ENCODE data around the gene DAZ4. TPM values are rescaled to one million over a fixed set of nuclear protein-coding genes. Genes with fewer than 3 reads are reported as not detected.
"Not testable (repeated sequence)": the region's sequence is repeated elsewhere in the genome, so short reads cannot be mapped to it uniquely, and the experiment has no call there.

Gene DAZ4
- not detected for total RNA-seq

- H3K36me3 ChIP-seq; H3K27ac ChIP-seq; H3K4me3 ChIP-seq; DNase-seq (ENCODE audit: low spot score in 2 of 2); H3K4me1 ChIP-seq; intact Hi-C loops (cut with DNase I; ENCODE audit: low total_unique reads); H3K9me3 ChIP-seq; H3K27me3 ChIP-seq: not testable (repeated sequence)
Observed at GRCh38 chrY:24833619-24834018, at the start of gene DAZ4. DAZ4 (plus strand) TSS chrY:24833919; CDS start chrY:24834127, 208 bp downstream.

GRCh38 chrY:24813293-24813692 lies 20.4 kb upstream of the DAZ4 start, which contains the start of gene DAZ3:
DAZ3 (minus strand) TSS chrY:24813393; CDS start chrY:24813185, 208 bp downstream.
- H3K27me3 ChIP-seq; H3K4me3 ChIP-seq; H3K9me3 ChIP-seq; H3K36me3 ChIP-seq; intact Hi-C loops (cut with DNase I; ENCODE audit: low total_unique reads); H3K4me1 ChIP-seq; DNase-seq (ENCODE audit: low spot score in 2 of 2); H3K27ac ChIP-seq: not testable (repeated sequence)

GRCh38 chrY:24821836-24822235 lies 11.9 kb upstream of the DAZ4 start:
- not testable (repeated sequence) for H3K4me3 ChIP-seq, H3K27ac ChIP-seq

GRCh38 chrY:24824184-24824879 lies 9.4 kb upstream of the DAZ4 start:
- intact Hi-C loops (cut with DNase I; ENCODE audit: low total_unique reads); H3K27ac ChIP-seq; H3K4me1 ChIP-seq; DNase-seq (ENCODE audit: low spot score in 2 of 2); H3K36me3 ChIP-seq; H3K9me3 ChIP-seq; H3K4me3 ChIP-seq; H3K27me3 ChIP-seq: not testable (repeated sequence)

More at GRCh38 chrY:24821836-24822235, 11.9 kb upstream of the DAZ4 start:
- H3K27me3 ChIP-seq; H3K4me1 ChIP-seq; DNase-seq (ENCODE audit: low spot score in 2 of 2); H3K9me3 ChIP-seq; H3K36me3 ChIP-seq; intact Hi-C loops (cut with DNase I; ENCODE audit: low total_unique reads): not testable (repeated sequence)

GRCh38 chrY:24825069-24825468 lies 8.7 kb upstream of the DAZ4 start:
- H3K9me3 ChIP-seq; H3K36me3 ChIP-seq; H3K4me3 ChIP-seq; H3K27ac ChIP-seq; intact Hi-C loops (cut with DNase I; ENCODE audit: low total_unique reads); H3K27me3 ChIP-seq; DNase-seq (ENCODE audit: low spot score in 2 of 2); H3K4me1 ChIP-seq: not testable (repeated sequence)

Other genes with a start within 250 kb of the DAZ4 start
- gene BPY2B, start 215.9 kb upstream of the DAZ4 start, total RNA-seq = not detected
- gene DAZ3, start 20.5 kb upstream of the DAZ4 start, total RNA-seq = not detected
- gene BPY2C, start 218.2 kb downstream of the DAZ4 start, total RNA-seq = not detected